Trophoblast cell (in vitro differentiated cells and primary cell): ENCODE measurements around the gene TAOK3.

ENCODE experiments used
- DNase-seq, 2 donors: peaks; one replicate each; pipeline ENCODE4 v3.0.0-alpha.2; 2016
- H2AFZ ChIP-seq: 2 replicates; pipeline ENCODE4 v1.6.1; 2013; ENCODE audit warnings: low read length, moderate library complexity, mild to moderate bottlenecking; ENCODE audit not compliant: insufficient read depth, poor library complexity
- H2AK5ac ChIP-seq: 2 replicates; pipeline ENCODE4 v1.6.1; 2013; ENCODE audit warnings: mild to moderate bottlenecking, low read length
- H2BK120ac ChIP-seq: 2 replicates; pipeline ENCODE4 v1.6.1; 2013; ENCODE audit warnings: low read length, mild to moderate bottlenecking, moderate library complexity; ENCODE audit not compliant: insufficient read depth, poor library complexity
- H2BK12ac ChIP-seq: 2 replicates; pipeline ENCODE4 v1.6.1; 2013; ENCODE audit warnings: mild to moderate bottlenecking, low read length, moderate library complexity
- H2BK5ac ChIP-seq: 2 replicates; pipeline ENCODE4 v1.6.1; 2013; ENCODE audit warnings: low read length, low read depth, moderate library complexity, mild to moderate bottlenecking; ENCODE audit not compliant: poor library complexity
- H3K14ac ChIP-seq: 2 replicates; pipeline ENCODE4 v1.6.1; 2013; ENCODE audit warnings: mild to moderate bottlenecking, low read length
- H3K18ac ChIP-seq: 2 replicates; pipeline ENCODE4 v1.6.1; 2013; ENCODE audit warnings: mild to moderate bottlenecking, low read length
- H3K23ac ChIP-seq: 2 replicates; pipeline ENCODE4 v1.6.1; 2013; ENCODE audit warnings: low read length
- H3K27ac ChIP-seq: 2 replicates; pipeline ENCODE4 v1.5.1; 2013; ENCODE audit warnings: low read depth, mild to moderate bottlenecking, inconsistent platforms, low read length, moderate library complexity
- H3K27me3 ChIP-seq: 2 replicates; pipeline ENCODE4 v1.6.1; 2013; ENCODE audit warnings: inconsistent platforms, mild to moderate bottlenecking, low read length, moderate library complexity; ENCODE audit not compliant: insufficient read depth
- H3K36me3 ChIP-seq, 2 experiments: 1 replicate in 1 of 2; 2 replicates in 1 of 2; pipeline ENCODE4 v1.6.1; 2013; ENCODE audit warnings: low read length in 2 of 2, mild to moderate bottlenecking in 2 of 2, moderate library complexity in 1 of 2; ENCODE audit not compliant: insufficient read depth in 2 of 2, control insufficient read depth in 1 of 2
- H3K4ac ChIP-seq: 2 replicates; pipeline ENCODE4 v1.6.1; 2013; ENCODE audit warnings: low read depth, mild to moderate bottlenecking, low read length, moderate library complexity
- H3K4me1 ChIP-seq, 2 experiments: 1 replicate in 1 of 2; 2 replicates in 1 of 2; pipeline ENCODE4 v1.6.1; 2013; ENCODE audit warnings: low read length in 2 of 2, mild to moderate bottlenecking in 2 of 2, moderate library complexity in 1 of 2; ENCODE audit not compliant: insufficient read depth in 2 of 2, control insufficient read depth in 1 of 2
- H3K4me2 ChIP-seq: 2 replicates; pipeline ENCODE4 v1.6.1; 2013; ENCODE audit warnings: inconsistent platforms, mild to moderate bottlenecking, low read length, moderate library complexity
- H3K4me3 ChIP-seq: 2 replicates; pipeline ENCODE4 v1.5.1; 2013; ENCODE audit warnings: mild to moderate bottlenecking, low read depth, low read length, inconsistent platforms
- H3K79me1 ChIP-seq: one replicate; pipeline ENCODE4 v1.6.1; 2013; ENCODE audit warnings: low read length
- H3K79me2 ChIP-seq: 2 replicates; pipeline ENCODE4 v1.6.1; 2013; ENCODE audit warnings: low read length, mild to moderate bottlenecking; ENCODE audit not compliant: control insufficient read depth, insufficient read depth, poor library complexity
- H3K9ac ChIP-seq: 2 replicates; pipeline ENCODE4 v1.6.1; 2013; ENCODE audit warnings: mild to moderate bottlenecking, low read length
- H3K9me3 ChIP-seq: 2 replicates; pipeline ENCODE4 v1.6.1; 2013; ENCODE audit warnings: low read depth, mild to moderate bottlenecking, control low read depth, inconsistent platforms, low read length; ENCODE audit not compliant: insufficient read depth
- H4K12ac ChIP-seq: 2 replicates; pipeline ENCODE4 v1.6.1; 2013; ENCODE audit warnings: low read depth, mild to moderate bottlenecking, low read length, moderate library complexity
- H4K8ac ChIP-seq: 2 replicates; pipeline ENCODE4 v1.6.1; 2013; ENCODE audit warnings: low read depth, mild to moderate bottlenecking, low read length, moderate library complexity
- H4K91ac ChIP-seq: one replicate; pipeline ENCODE4 v1.6.1; 2013; ENCODE audit warnings: low read depth, mild to moderate bottlenecking, low read length, moderate library complexity
- WGBS: extraction: QIAGEN DNeasy Blood & Tissue Kit; methylation state at CpG from one replicate; pipeline ENCODE4 v1.1.7; 2013; ENCODE audit warnings: missing lambda C conversion rate; ENCODE audit not compliant: insufficient read length, insufficient coverage; ENCODE audit errors: extremely low coverage; 5-methylcytosine and 5-hydroxymethylcytosine counted together

TAOK3 gene

GRCh38 chr12:118102609-118103008, 270.1 kb downstream of the TAOK3 start:
- no peak overlapping the region for H4K8ac ChIP-seq
- H3K4me2 ChIP-seq, result peak overlapping the region; percentile 97
- H4K91ac ChIP-seq, result no peak overlapping the region
- H3K4ac ChIP-seq, result no peak overlapping the region
- H3K9ac ChIP-seq, result no peak overlapping the region
- peaks cover 20 to 21% of the 10 kb centered on the region in 2 experiments for H3K4me1 ChIP-seq
- H3K23ac ChIP-seq, result no peak overlapping the region
- H3K36me3 ChIP-seq, result no peaks in the 10 kb centered on the region
- DNase-seq, result no peak
- no peak overlapping the region for H3K18ac ChIP-seq
- H3K9me3 ChIP-seq, result no peaks in the 10 kb centered on the region
- whole genome bisulfite sequencing, result no CpG with 5 or more reads among the region's 5 CpGs
- H3K79me2 ChIP-seq, result peaks cover 6% of the 10 kb centered on the region
- H2BK120ac ChIP-seq, result no peak overlapping the region
- no peak overlapping the region for H3K4me3 ChIP-seq
- H2AFZ ChIP-seq, result no peak overlapping the region
- no peaks in the 10 kb centered on the region for H3K27me3 ChIP-seq
- H3K14ac ChIP-seq, result no peak overlapping the region
- H2BK12ac ChIP-seq, result no peak overlapping the region
- no peak overlapping the region for H2AK5ac ChIP-seq
- no peak overlapping the region for H2BK5ac ChIP-seq
- no peak overlapping the region for H3K27ac ChIP-seq
- H4K12ac ChIP-seq, result no peak overlapping the region
- peaks cover 11% of the 10 kb centered on the region for H3K79me1 ChIP-seq

- no peak overlapping the region for H4K12ac ChIP-seq
- no peak overlapping the region for H2BK120ac ChIP-seq
- peaks cover 20 to 21% of the 10 kb centered on the region in 2 experiments for H3K4me1 ChIP-seq
- H3K14ac ChIP-seq, result no peak overlapping the region
- H3K79me1 ChIP-seq, result peaks cover 11% of the 10 kb centered on the region
- no peak overlapping the region for H2AFZ ChIP-seq
- H3K18ac ChIP-seq, result no peak overlapping the region
- H2AK5ac ChIP-seq, result no peak overlapping the region
- H3K79me2 ChIP-seq, result peaks cover 6% of the 10 kb centered on the region
- H3K4ac ChIP-seq, result no peak overlapping the region
- no peak overlapping the region for H3K9ac ChIP-seq
- no peaks in the 10 kb centered on the region for H3K36me3 ChIP-seq
- H2BK5ac ChIP-seq, result no peak overlapping the region
- no peak overlapping the region for H3K23ac ChIP-seq
- H3K27ac ChIP-seq, result no peak overlapping the region
- no peak overlapping the region for H3K4me2 ChIP-seq
- H3K9me3 ChIP-seq, result no peaks in the 10 kb centered on the region
- H4K8ac ChIP-seq, result no peak overlapping the region
- no peak overlapping the region for H3K4me3 ChIP-seq
- DNase-seq, result peak; percentile 94 to 95
- no peak overlapping the region for H4K91ac ChIP-seq
- no peak overlapping the region for H2BK12ac ChIP-seq
- no peaks in the 10 kb centered on the region for H3K27me3 ChIP-seq
- no CpG with 5 or more reads among the region's 6 CpGs for WGBS
Observed at GRCh38 chr12:118102070-118102469, 270.6 kb downstream of the TAOK3 start.

GRCh38 chr12:118101051-118101450, 271.7 kb downstream of the TAOK3 start:
- Histone ChIP-seq H4K8ac (no peak overlapping the region), H3K9me3 (no peaks in the 10 kb centered on the region), H3K9ac (no peak overlapping the region), H3K14ac (no peak overlapping the region), H3K27ac (no peak overlapping the region), H4K12ac (no peak overlapping the region), H3K4me3 (no peak overlapping the region), H3K79me2 (peaks cover 6% of the 10 kb centered on the region), H4K91ac (no peak overlapping the region), H3K36me3 (no peaks in the 10 kb centered on the region), H3K23ac (no peak overlapping the region), H3K79me1 (peaks cover 11% of the 10 kb centered on the region), H2BK5ac (no peak overlapping the region), H3K18ac (no peak overlapping the region), H2BK12ac (no peak overlapping the region), H2AFZ (no peak overlapping the region), H3K4me1 (peaks cover 20 to 21% of the 10 kb centered on the region in 2 experiments), H2BK120ac (no peak overlapping the region), H3K27me3 (no peaks in the 10 kb centered on the region), H3K4me2 (no peak overlapping the region), H3K4ac (no peak overlapping the region), H2AK5ac (no peak overlapping the region)
- no CpG with 5 or more reads among the region's 3 CpGs for WGBS
- no peak for DNase-seq
